ENCODE data around the gene MPV17L2.

GRCh38 chr19:18176367-18177310 is 16.4 kb upstream of the MPV17L2 start:
- TF ChIP-seq POLR2A (IDR thresholded peaks at IDR 0.05; ENCODE audit: low read depth, low read length) (no peak), CTCF (conservative IDR thresholded peaks at IDR 0.05; ENCODE audit: low read depth, low read length) (no peak), RAD21 (IDR thresholded peaks at IDR 0.05; ENCODE audit: low read length) (no peak), USF2 (IDR thresholded peaks at IDR 0.05; ENCODE audit: low read depth, low read length) (no peak), RCOR1 (IDR thresholded peaks at IDR 0.05; ENCODE audit: insufficient replicate concordance, low read length) (no peak), FOS (IDR thresholded peaks at IDR 0.05; ENCODE audit: low read depth, low read length) (no peak)

Measured in IMR-90 (cell line).